ENCODE data around the gene PEX5L. TPM values are rescaled to one million over a fixed set of nuclear protein-coding genes. Genes with fewer than 3 reads are reported as not detected.

PEX5L gene
- total RNA-seq, 2 experiments from 2014 or later, result not detected

- Mint-ChIP-seq H3K4me1 (ENCODE audit: low read depth) (no peaks in the 10 kb centered on the region), H3K9me3 (no peaks in the 10 kb centered on the region), H3K27ac (no peak overlapping the region), H3K36me3 (ENCODE audit: low read depth) (no peaks in the 10 kb centered on the region), H3K4me3 (no peak overlapping the region), H3K27me3 (ENCODE audit: low read depth) (peaks cover 7% of the 10 kb centered on the region)
- intact Hi-C loops (cut with micrococcal nuclease), result no loop called here
- CTCF ChIA-PET, result no interaction called here
- DNase-seq, result no peak
Measured at GRCh38 chr3:179907784-179908482, 128.8 kb downstream of the PEX5L start.

GRCh38 chr3:179902061-179902460 is 134.7 kb downstream of the PEX5L start:
- no peak overlapping the region for H3K27ac Mint-ChIP-seq
- H3K36me3 Mint-ChIP-seq (ENCODE audit: low read depth), result no peaks in the 10 kb centered on the region
- H3K4me1 Mint-ChIP-seq (ENCODE audit: low read depth), result no peaks in the 10 kb centered on the region
- no peaks in the 10 kb centered on the region for H3K9me3 Mint-ChIP-seq
- H3K27me3 Mint-ChIP-seq (ENCODE audit: low read depth), result peaks cover 8% of the 10 kb centered on the region
- no peak for DNase-seq
- intact Hi-C loops (cut with micrococcal nuclease), result no loop called here
- CTCF ChIA-PET, result no interaction called here
- no peak overlapping the region for H3K4me3 Mint-ChIP-seq

- Mint-ChIP-seq H3K4me3 (no peak overlapping the region), H3K27me3 (ENCODE audit: low read depth) (peaks cover 3% of the 10 kb centered on the region), H3K9me3 (no peaks in the 10 kb centered on the region), H3K36me3 (ENCODE audit: low read depth) (no peaks in the 10 kb centered on the region), H3K27ac (no peak overlapping the region), H3K4me1 (ENCODE audit: low read depth) (no peaks in the 10 kb centered on the region)
- DNase-seq, result peak; percentile 10
- intact Hi-C loops (cut with micrococcal nuclease), result no loop called here
- CTCF ChIA-PET, result no interaction called here
Measured at GRCh38 chr3:179898024-179898423, 138.7 kb downstream of the PEX5L start.

DNA sequence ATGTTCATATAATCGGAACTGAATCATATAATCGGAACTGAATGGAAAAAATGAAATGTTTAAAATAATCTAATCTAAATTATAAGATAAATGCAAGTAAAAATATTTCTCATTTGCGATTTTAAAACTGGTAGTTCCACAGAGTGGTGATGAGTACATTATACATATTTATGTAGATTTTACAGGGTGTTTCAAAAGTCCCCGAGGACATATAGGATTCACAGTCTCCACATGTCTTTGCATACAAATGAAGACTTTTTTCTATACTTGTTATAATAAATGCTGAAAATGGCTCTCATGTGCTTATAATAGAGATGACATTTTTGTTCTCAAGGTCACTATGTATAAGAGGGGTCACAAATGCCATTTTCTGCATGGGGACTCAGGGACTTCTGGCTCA is 139.5 kb downstream of the PEX5L start:
- no peaks in the 10 kb centered on the region for H3K9me3 Mint-ChIP-seq
- no peaks in the 10 kb centered on the region for H3K4me1 Mint-ChIP-seq (ENCODE audit: low read depth)
- H3K36me3 Mint-ChIP-seq (ENCODE audit: low read depth), result no peaks in the 10 kb centered on the region
- CTCF ChIA-PET, result no interaction called here
- H3K4me3 Mint-ChIP-seq, result no peak overlapping the region
- intact Hi-C loops (cut with micrococcal nuclease), result no loop called here
- peaks cover 3% of the 10 kb centered on the region for H3K27me3 Mint-ChIP-seq (ENCODE audit: low read depth)
- no peak for DNase-seq
- no peak overlapping the region for H3K27ac Mint-ChIP-seq

DNA sequence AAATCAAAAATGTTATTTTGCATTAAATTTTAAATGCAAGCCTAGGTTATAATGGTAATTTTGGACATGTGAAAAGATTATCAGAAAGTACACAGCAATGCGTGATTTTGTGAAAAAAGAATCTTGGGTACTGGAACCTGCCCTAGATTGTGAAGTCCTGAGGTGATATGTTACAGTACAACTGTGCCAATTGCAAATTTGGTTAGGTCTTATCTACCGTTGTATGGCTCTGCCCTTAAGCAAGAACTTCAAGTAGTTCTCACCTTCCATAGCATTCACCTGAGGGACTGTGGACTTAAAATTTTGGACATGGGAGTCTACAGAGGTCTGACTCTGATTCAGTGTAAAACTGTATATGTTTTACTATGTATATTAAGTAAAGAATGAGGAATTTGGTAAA is 140.2 kb downstream of the PEX5L start:
- Mint-ChIP-seq H3K27ac (no peak overlapping the region), H3K4me3 (no peak overlapping the region), H3K4me1 (ENCODE audit: low read depth) (no peaks in the 10 kb centered on the region), H3K9me3 (no peaks in the 10 kb centered on the region), H3K27me3 (ENCODE audit: low read depth) (peaks cover 3% of the 10 kb centered on the region), H3K36me3 (ENCODE audit: low read depth) (no peaks in the 10 kb centered on the region)
- CTCF ChIA-PET, result no interaction called here
- DNase-seq, result no peak
- intact Hi-C loops (cut with micrococcal nuclease), result no loop called here

- CTCF ChIA-PET, result no interaction called here
- Mint-ChIP-seq H3K27me3 (ENCODE audit: low read depth) (no peaks in the 10 kb centered on the region), H3K4me3 (no peak overlapping the region), H3K27ac (no peak overlapping the region), H3K9me3 (no peaks in the 10 kb centered on the region), H3K36me3 (ENCODE audit: low read depth) (no peaks in the 10 kb centered on the region), H3K4me1 (ENCODE audit: low read depth) (no peaks in the 10 kb centered on the region)
- intact Hi-C loops (cut with micrococcal nuclease), result no loop called here
- no peak for DNase-seq
Measured at GRCh38 chr3:179895330-179895729, 141.4 kb downstream of the PEX5L start.

DNA sequence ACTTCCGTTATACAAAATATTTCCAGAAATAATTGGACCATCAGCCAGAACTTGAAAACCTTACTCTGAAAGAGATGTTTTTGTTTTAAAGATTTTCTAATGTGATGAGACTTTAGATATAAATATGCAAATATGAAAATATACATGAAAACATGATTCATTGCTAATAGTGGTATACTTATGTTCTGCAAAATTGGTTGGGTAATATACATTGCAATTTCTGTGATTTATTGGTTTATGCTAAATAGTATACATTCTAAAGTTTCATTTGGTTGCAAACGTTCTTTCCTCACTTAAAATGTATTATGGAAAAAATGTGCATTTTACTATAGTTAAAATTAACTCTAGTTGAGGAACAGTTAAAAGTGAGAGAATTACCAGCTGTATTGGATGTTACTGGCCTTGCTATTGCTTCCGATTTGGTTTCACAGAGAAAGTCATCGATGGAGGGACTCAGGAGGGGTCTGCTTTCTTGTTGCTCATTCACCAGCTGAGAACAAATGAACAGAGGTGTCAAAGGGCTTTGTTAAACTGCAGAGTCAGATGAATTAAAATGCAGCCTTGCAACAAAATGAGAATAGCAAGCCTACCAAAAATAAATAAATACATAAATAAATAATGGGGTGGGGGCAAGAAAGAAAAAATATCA is 149.3 kb downstream of the PEX5L start:
- no peak overlapping the region for H3K27ac Mint-ChIP-seq
- intact Hi-C loops (cut with micrococcal nuclease), result no loop called here
- CTCF ChIA-PET, result no interaction called here
- H3K9me3 Mint-ChIP-seq, result no peaks in the 10 kb centered on the region
- H3K27me3 Mint-ChIP-seq (ENCODE audit: low read depth), result no peaks in the 10 kb centered on the region
- no peaks in the 10 kb centered on the region for H3K36me3 Mint-ChIP-seq (ENCODE audit: low read depth)
- no peaks in the 10 kb centered on the region for H3K4me1 Mint-ChIP-seq (ENCODE audit: low read depth)
- DNase-seq, result no peak
- H3K4me3 Mint-ChIP-seq, result no peak overlapping the region

DNA sequence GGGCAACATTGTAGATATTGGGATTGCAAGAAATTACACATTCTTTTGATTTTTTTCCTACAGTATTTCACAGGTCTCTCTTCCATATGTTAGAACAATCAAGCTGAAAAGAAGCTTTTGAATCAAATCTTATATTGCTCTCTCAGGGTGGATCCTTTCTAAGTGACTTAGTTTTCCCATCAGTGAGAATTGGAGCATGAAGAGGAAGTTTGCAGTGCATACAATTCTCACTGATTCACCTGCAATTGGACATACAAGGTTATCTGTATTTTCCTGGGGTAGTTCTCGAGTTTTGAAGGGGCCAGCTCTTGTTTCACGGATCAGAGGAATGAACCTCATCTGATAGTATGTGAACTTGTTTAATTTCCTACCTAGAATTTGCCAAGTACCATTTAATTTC is 150.8 kb downstream of the PEX5L start:
- H3K27me3 Mint-ChIP-seq (ENCODE audit: low read depth), result no peaks in the 10 kb centered on the region
- intact Hi-C loops (cut with micrococcal nuclease), result no loop called here
- peaks cover 2% of the 10 kb centered on the region for H3K4me1 Mint-ChIP-seq (ENCODE audit: low read depth)

DNA sequence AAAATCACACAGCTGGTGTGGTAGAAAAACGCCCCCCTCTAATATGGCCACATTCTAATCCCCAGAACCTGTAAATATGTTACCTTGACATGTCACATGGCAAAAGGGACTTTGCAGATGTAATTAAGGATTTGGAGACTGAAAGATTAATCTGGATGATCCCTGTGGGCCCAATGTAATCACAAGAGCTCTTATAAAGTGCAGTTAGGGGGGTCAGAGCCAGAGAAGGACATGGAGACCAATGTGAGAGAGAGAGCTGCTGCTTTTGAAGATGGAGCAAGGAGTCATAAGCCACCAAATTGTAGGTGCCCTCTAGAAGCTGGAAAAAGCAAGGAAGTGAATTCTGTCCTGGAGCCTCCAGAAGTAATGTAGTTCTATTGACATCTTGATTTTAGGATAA is 152.6 kb downstream of the PEX5L start:
- Mint-ChIP-seq H3K4me1 (ENCODE audit: low read depth) (peaks cover 2% of the 10 kb centered on the region), H3K9me3 (no peaks in the 10 kb centered on the region), H3K4me3 (no peak overlapping the region), H3K27me3 (ENCODE audit: low read depth) (no peaks in the 10 kb centered on the region), H3K27ac (no peak overlapping the region), H3K36me3 (ENCODE audit: low read depth) (no peaks in the 10 kb centered on the region)
- DNase-seq, result no peak
- intact Hi-C loops (cut with micrococcal nuclease), result no loop called here
- CTCF ChIA-PET, result no interaction called here

More for the DNA sequence above, 150.8 kb downstream of the PEX5L start:
- no peak for DNase-seq
- no peak overlapping the region for H3K27ac Mint-ChIP-seq
- H3K4me3 Mint-ChIP-seq, result no peak overlapping the region
- no peaks in the 10 kb centered on the region for H3K36me3 Mint-ChIP-seq (ENCODE audit: low read depth)
- H3K9me3 Mint-ChIP-seq, result no peaks in the 10 kb centered on the region
- CTCF ChIA-PET, result no interaction called here

DNA sequence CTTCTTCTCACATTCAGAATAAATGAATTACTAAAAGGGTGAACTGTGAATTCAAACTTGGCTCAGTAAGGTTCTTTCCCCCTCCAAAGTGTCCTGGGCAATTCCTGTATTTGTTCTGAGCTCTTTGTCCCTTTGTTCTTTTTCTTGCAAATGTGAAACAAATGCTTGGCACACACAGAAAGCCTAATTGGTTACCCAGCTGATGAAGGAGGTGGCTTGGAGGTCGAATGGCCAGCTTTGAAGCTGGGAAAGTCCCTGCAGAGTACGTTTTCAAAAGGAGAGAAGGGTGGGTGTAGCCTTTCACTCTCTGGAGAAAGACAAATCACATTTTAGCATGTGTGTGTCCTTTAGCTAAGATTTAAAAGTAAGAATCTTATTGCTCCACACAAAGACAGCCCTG is 154.4 kb downstream of the PEX5L start:
- H3K27ac Mint-ChIP-seq, result no peak overlapping the region
- H3K27me3 Mint-ChIP-seq (ENCODE audit: low read depth), result no peaks in the 10 kb centered on the region
- no peaks in the 10 kb centered on the region for H3K36me3 Mint-ChIP-seq (ENCODE audit: low read depth)
- intact Hi-C loops (cut with micrococcal nuclease), result no loop called here
- no peak overlapping the region for H3K4me3 Mint-ChIP-seq
- H3K9me3 Mint-ChIP-seq, result no peaks in the 10 kb centered on the region
- CTCF ChIA-PET, result no interaction called here
- no peak for DNase-seq
- H3K4me1 Mint-ChIP-seq (ENCODE audit: low read depth), result peaks cover 2% of the 10 kb centered on the region

DNA sequence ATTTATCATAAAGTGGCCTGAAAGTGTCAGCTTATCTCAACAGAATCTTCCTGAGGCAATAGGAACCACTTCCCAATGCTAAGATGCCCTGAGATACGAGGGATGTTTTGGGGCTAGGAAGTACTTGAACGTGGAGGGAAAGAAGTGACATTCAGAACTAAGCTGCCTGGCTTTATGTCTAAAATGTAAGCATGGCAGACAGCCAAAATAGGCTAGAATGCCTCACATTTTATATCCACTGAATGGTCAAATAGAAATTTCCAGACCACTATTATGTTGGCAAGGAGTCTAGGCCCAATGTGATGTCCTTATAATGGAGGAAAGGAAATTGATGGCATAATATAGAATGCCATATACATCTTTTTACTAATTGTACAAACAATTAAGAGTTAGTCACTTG is 154.9 kb downstream of the PEX5L start:
- Mint-ChIP-seq H3K4me1 (ENCODE audit: low read depth) (peaks cover 2% of the 10 kb centered on the region), H3K36me3 (ENCODE audit: low read depth) (no peaks in the 10 kb centered on the region), H3K27ac (no peak overlapping the region), H3K27me3 (ENCODE audit: low read depth) (no peaks in the 10 kb centered on the region), H3K4me3 (no peak overlapping the region), H3K9me3 (no peaks in the 10 kb centered on the region)
- no peak for DNase-seq
- intact Hi-C loops (cut with micrococcal nuclease), result no loop called here
- CTCF ChIA-PET, result no interaction called here

DNA sequence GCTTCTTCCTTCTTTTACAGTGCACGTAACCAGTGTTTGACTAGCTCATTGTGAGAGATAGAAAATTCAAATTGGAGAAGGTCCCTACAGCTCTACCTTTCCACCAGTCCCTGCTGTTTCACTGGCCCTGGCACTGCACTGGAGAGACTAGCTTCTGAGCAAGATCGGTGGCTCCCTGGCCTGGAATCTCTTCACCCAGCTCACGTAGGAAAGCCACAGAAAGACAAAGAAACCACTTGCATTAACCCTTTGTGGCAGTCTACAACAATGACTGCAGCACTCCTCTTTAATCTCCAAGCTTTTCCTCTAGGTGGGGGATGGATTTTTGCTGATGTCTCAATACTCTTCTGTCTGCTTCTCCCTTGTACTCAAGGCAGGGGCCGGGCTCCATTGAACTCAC is 155.9 kb downstream of the PEX5L start:
- CTCF ChIA-PET, result no interaction called here
- Mint-ChIP-seq H3K4me1 (ENCODE audit: low read depth) (peaks cover 2% of the 10 kb centered on the region), H3K9me3 (no peaks in the 10 kb centered on the region), H3K27me3 (ENCODE audit: low read depth) (no peaks in the 10 kb centered on the region), H3K4me3 (no peak overlapping the region), H3K36me3 (ENCODE audit: low read depth) (no peaks in the 10 kb centered on the region), H3K27ac (no peak overlapping the region)
- DNase-seq, result no peak
- intact Hi-C loops (cut with micrococcal nuclease), result no loop called here

DNA sequence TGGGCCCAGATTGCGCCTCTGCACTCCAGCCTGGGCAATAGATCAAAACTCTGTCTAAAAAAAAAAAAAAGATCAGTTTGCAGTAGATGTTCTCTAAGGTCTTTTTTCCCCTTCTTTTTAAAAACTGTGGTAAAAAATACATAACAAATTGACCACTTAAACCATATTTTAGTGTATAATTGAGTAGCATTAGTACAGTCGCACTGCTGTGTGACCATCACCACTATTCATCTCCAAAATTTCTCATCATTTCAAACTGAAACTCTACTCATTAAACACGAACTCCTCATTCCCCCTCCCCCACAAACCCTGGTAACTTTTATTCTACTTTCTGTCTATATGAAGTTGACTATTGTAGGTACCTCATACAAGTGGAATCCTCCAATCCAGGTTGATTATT is 160.3 kb downstream of the PEX5L start:
- Mint-ChIP-seq H3K27ac (no peak overlapping the region), H3K4me1 (ENCODE audit: low read depth) (no peaks in the 10 kb centered on the region), H3K27me3 (ENCODE audit: low read depth) (peaks cover 3% of the 10 kb centered on the region), H3K4me3 (no peak overlapping the region), H3K36me3 (ENCODE audit: low read depth) (no peaks in the 10 kb centered on the region), H3K9me3 (no peaks in the 10 kb centered on the region)
- CTCF ChIA-PET, result no interaction called here
- intact Hi-C loops (cut with micrococcal nuclease), result no loop called here
- DNase-seq, result no peak

All from activated naive CD4-positive, alpha-beta T cell treated with anti-CD3 and anti-CD28 coated beads for 36 hours (primary cell).